Neural progenitor cell (in vitro differentiated cells): ENCODE data around the gene SLC26A2. TPM values are rescaled to one million over a fixed set of nuclear protein-coding genes. Genes with fewer than 3 reads are reported as not detected.

Experiments used
- DNase-seq: peaks from one replicate; pipeline ENCODE4 v3.0.0-alpha.2; 2016; ENCODE audit warnings: low spot score
- H2AFZ ChIP-seq: fragments of 200-600 bp; sonication (generic); replicated peaks from 2 replicates; pipeline ENCODE4 v1.6.1; 2016; ENCODE audit warnings: antibody characterized with exemption
- H3F3A ChIP-seq: fragments of 200-600 bp; sonication (generic); 2 replicates; pipeline ENCODE4 v1.6.1; 2016; ENCODE audit warnings: antibody characterized with exemption, low read depth
- H3K27ac ChIP-seq: fragments of 200-600 bp; sonication (generic); 2 replicates; pipeline ENCODE4 v1.5.1; 2016; ENCODE audit warnings: mild to moderate bottlenecking
- H3K27me3 ChIP-seq: fragments of 200-600 bp; sonication (generic); 2 replicates; pipeline ENCODE4 v1.6.1; 2016; ENCODE audit warnings: mild to moderate bottlenecking, moderate library complexity
- H3K36me3 ChIP-seq: fragments of 200-600 bp; sonication (generic); 2 replicates; pipeline ENCODE4 v1.5.1; 2016
- H3K4me1 ChIP-seq: fragments of 200-600 bp; sonication (generic); 2 replicates; pipeline ENCODE4 v1.6.1; 2016; ENCODE audit warnings: mixed run types
- H3K4me2 ChIP-seq: fragments of 200-600 bp; sonication (generic); 2 replicates; pipeline ENCODE4 v1.6.1; 2016
- H3K4me3 ChIP-seq: fragments of 200-600 bp; sonication (generic); 2 replicates; pipeline ENCODE4 v1.5.1; 2016
- H3K79me2 ChIP-seq: fragments of 200-600 bp; sonication (generic); 2 replicates; pipeline ENCODE4 v1.6.1; 2016; ENCODE audit warnings: low read depth
- H3K9ac ChIP-seq: fragments of 200-600 bp; sonication (generic); 2 replicates; pipeline ENCODE4 v1.6.1; 2016
- H3K9me3 ChIP-seq: fragments of 200-600 bp; sonication (generic); 2 replicates; pipeline ENCODE4 v1.5.1; 2016; ENCODE audit warnings: low read depth
- H4K20me1 ChIP-seq: fragments of 200-600 bp; sonication (generic); 2 replicates; pipeline ENCODE4 v1.6.1; 2016; ENCODE audit warnings: low read depth
- H3K27ac Mint-ChIP-seq: 3 replicates; pipeline ENCODE4 v1.8.0; 2021; ENCODE audit warnings: mixed read lengths
- H3K27me3 Mint-ChIP-seq: 2 replicates; pipeline ENCODE4 v1.8.0; 2022; ENCODE audit warnings: low read depth, mild to moderate bottlenecking, inconsistent platforms, moderate library complexity, mixed read lengths; ENCODE audit not compliant: insufficient read depth
- H3K36me3 Mint-ChIP-seq: 3 replicates; pipeline ENCODE4 v1.8.0; 2021; ENCODE audit warnings: mixed read lengths
- H3K4me1 Mint-ChIP-seq: 3 replicates; pipeline ENCODE4 v1.8.0; 2021; ENCODE audit warnings: mixed read lengths
- H3K4me3 Mint-ChIP-seq: 3 replicates; pipeline ENCODE4 v1.8.0; 2021; ENCODE audit warnings: mild to moderate bottlenecking, moderate library complexity, mixed read lengths
- H3K9me3 Mint-ChIP-seq: 3 replicates; pipeline ENCODE4 v1.8.0; 2020; ENCODE audit warnings: mixed read lengths
- EZH2 ChIP-seq: fragments of 200-600 bp; sonication (generic); IDR thresholded peaks from 2 replicates; pipeline ENCODE4 v1.6.1; 2017; ENCODE audit warnings: antibody characterized with exemption, mild to moderate bottlenecking, moderate library complexity
- EZH2phosphoT487 ChIP-seq: fragments of 200-600 bp; sonication (generic); IDR thresholded peaks from 2 replicates; pipeline ENCODE4 v1.6.1; 2017; ENCODE audit warnings: antibody characterized with exemption
- total RNA-seq: library from RNA; depleted of rRNA; stranded (reverse); fragments of >200 nt; gene quantifications from 2 replicates; pipeline ENCODE4 v1.2.3, GENCODE V29; 2015; ENCODE audit warnings: low replicate concordance
- TF ChIP-seq, protein P1 (sequence below): fragments of 200-600 bp; sonication (generic); IDR thresholded peaks from 2 replicates; pipeline ENCODE4 v1.5.1; 2017; ENCODE audit warnings: antibody characterized with exemption, mild to moderate bottlenecking

SLC26A2 gene
- total RNA-seq, 1 donor from 2014 or later: 20.1 TPM

DNA sequence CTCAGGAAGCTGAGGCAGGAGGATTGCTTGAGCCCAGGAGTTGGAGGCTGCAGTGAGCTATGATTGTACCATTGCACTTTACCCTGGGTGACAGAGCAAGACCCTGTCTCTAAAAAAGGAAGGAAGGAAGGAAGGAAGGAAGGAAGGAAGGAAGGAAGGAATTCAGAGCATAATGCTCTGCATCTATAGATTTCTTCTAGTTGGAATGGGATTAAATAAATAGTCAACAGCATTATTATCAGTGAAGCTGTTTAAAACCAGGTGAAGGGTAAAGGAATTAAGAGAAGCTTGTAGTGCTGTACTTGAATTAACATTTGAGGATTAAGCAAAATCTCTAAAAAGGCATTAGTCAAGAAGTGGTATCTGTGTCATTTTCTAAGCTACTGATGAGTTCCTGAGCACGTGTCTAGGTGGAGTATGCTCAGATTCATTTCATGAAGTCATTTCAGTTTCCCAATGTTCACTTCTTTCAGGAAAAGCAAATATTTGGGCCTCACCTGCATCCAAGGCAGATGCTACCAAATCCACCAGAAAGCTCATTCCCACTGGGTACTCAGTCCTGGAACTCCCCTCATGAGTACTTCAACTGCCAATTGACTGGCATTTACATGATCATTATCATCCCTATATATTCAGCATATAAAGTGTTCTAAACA is 24.4 kb upstream of the SLC26A2 start:
- no peak overlapping the region for H3K4me3 Mint-ChIP-seq
- Histone ChIP-seq H3K36me3 (no peaks in the 10 kb centered on the region), H3K9ac (no peak overlapping the region), H4K20me1 (no peaks in the 10 kb centered on the region), H3K79me2 (no peaks in the 10 kb centered on the region), H3K27me3 (peaks cover 22% of the 10 kb centered on the region), H3F3A (no peaks in the 10 kb centered on the region), H3K4me3 (no peak overlapping the region), H3K4me2 (no peak overlapping the region), H3K27ac (no peak overlapping the region), H3K4me1 (peaks cover 4% of the 10 kb centered on the region), H2AFZ (no peak overlapping the region), H3K9me3 (no peaks in the 10 kb centered on the region)
- H3K36me3 Mint-ChIP-seq: no peaks in the 10 kb centered on the region
- TF ChIP-seq EZH2phosphoT487 (no peak), EZH2 (no peak)
- TF ChIP-seq, protein P1, sequence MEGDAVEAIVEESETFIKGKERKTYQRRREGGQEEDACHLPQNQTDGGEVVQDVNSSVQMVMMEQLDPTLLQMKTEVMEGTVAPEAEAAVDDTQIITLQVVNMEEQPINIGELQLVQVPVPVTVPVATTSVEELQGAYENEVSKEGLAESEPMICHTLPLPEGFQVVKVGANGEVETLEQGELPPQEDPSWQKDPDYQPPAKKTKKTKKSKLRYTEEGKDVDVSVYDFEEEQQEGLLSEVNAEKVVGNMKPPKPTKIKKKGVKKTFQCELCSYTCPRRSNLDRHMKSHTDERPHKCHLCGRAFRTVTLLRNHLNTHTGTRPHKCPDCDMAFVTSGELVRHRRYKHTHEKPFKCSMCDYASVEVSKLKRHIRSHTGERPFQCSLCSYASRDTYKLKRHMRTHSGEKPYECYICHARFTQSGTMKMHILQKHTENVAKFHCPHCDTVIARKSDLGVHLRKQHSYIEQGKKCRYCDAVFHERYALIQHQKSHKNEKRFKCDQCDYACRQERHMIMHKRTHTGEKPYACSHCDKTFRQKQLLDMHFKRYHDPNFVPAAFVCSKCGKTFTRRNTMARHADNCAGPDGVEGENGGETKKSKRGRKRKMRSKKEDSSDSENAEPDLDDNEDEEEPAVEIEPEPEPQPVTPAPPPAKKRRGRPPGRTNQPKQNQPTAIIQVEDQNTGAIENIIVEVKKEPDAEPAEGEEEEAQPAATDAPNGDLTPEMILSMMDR: no peak
- no peak overlapping the region for H3K27ac Mint-ChIP-seq
- H3K27me3 Mint-ChIP-seq: peaks cover 5% of the 10 kb centered on the region
- peaks cover 2% of the 10 kb centered on the region for H3K4me1 Mint-ChIP-seq
- DNase-seq: no peak
- no peaks in the 10 kb centered on the region for H3K9me3 Mint-ChIP-seq

DNA sequence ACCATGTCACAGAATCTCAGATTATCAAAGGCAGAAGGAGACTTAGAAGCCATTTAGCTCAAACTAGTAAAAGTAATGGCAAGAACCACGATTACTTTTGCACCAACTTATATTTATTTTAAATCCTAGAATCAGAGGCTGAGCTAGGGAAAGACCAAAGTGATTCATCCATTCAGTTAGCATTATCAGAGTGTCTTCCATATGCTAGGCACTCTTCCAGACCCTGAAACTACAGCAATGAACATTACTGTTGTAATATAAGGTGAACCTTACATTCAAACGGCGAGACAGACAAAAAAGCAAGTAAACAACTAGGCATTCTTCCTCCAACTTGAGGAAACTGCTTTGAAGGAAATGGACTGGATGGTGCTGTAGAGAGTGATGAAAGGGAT is 23.9 kb upstream of the SLC26A2 start:
- peaks cover 5% of the 10 kb centered on the region for H3K27me3 Mint-ChIP-seq

DNA sequence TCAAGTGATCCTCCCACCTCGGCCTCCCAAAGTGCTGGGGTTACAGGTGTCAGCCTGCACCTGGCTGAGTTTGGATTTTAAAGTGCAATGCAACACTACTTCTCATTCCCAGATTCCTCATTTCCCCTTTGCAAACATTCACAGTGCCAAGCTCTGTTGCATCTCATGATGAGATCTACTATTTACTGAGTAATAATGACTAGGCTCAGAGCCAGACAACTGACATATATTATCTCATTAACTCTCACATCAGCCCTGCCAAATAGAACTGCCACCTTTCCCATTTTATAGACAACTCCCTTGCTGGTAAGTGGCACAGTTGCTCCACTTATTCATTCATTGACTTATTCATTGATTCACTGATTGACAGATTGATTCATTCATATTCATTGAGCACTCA is 22.9 kb upstream of the SLC26A2 start:
- no peaks in the 10 kb centered on the region for H4K20me1 ChIP-seq
- no peak overlapping the region for H3K4me3 ChIP-seq
- H3K79me2 ChIP-seq: no peaks in the 10 kb centered on the region
- Mint-ChIP-seq H3K9me3 (no peaks in the 10 kb centered on the region), H3K4me3 (no peak overlapping the region), H3K27ac (no peak overlapping the region), H3K4me1 (peaks cover 6% of the 10 kb centered on the region), H3K36me3 (no peaks in the 10 kb centered on the region), H3K27me3 (peaks cover 5% of the 10 kb centered on the region)
- peaks cover 7% of the 10 kb centered on the region for H3K27me3 ChIP-seq
- no peaks in the 10 kb centered on the region for H3F3A ChIP-seq
- TF ChIP-seq, protein P1: no peak
- TF ChIP-seq EZH2 (no peak), EZH2phosphoT487 (no peak)
- peaks cover 2% of the 10 kb centered on the region for H3K4me1 ChIP-seq
- no peaks in the 10 kb centered on the region for H3K9me3 ChIP-seq
- H3K27ac ChIP-seq: no peak overlapping the region
- no peak overlapping the region for H2AFZ ChIP-seq
- H3K9ac ChIP-seq: no peak overlapping the region
- no peak for DNase-seq
- H3K36me3 ChIP-seq: no peaks in the 10 kb centered on the region
- H3K4me2 ChIP-seq: no peak overlapping the region

More for the DNA sequence above, 23.9 kb upstream of the SLC26A2 start:
- Histone ChIP-seq H3K27ac (no peak overlapping the region), H3K9ac (no peak overlapping the region), H3F3A (no peaks in the 10 kb centered on the region), H4K20me1 (no peaks in the 10 kb centered on the region), H3K79me2 (no peaks in the 10 kb centered on the region), H2AFZ (no peak overlapping the region), H3K9me3 (no peaks in the 10 kb centered on the region), H3K4me2 (no peak overlapping the region), H3K4me1 (peaks cover 4% of the 10 kb centered on the region), H3K36me3 (no peaks in the 10 kb centered on the region), H3K27me3 (peaks cover 16% of the 10 kb centered on the region), H3K4me3 (no peak overlapping the region)
- Mint-ChIP-seq H3K9me3 (no peaks in the 10 kb centered on the region), H3K4me1 (peaks cover 6% of the 10 kb centered on the region), H3K27ac (no peak overlapping the region), H3K36me3 (no peaks in the 10 kb centered on the region), H3K4me3 (no peak overlapping the region)
- no peak for TF ChIP-seq EZH2
- TF ChIP-seq, protein P1: no peak
- DNase-seq: no peak
